Measurements from ENCODE around the gene TMC1.

- TF ChIP-seq CTCF (conservative IDR thresholded peaks at IDR 0.05) (no peak), ZFX (IDR thresholded peaks at IDR 0.05) (no peak)
Observed at GRCh38 chr9:72588336-72588735, 66.9 kb downstream of the TMC1 start.
